ENCODE results near the gene GPRC5C. TPM values are rescaled to one million over a fixed set of nuclear protein-coding genes. Genes with fewer than 3 reads are reported as not detected.

The GPRC5C gene
- total and polyA plus RNA-seq, 2 experiments from 2014 or later, result 106 to 114 TPM

- no peaks in the 10 kb centered on the region for H3K27me3 ChIP-seq
- no peak for DNase-seq (ENCODE audit: low read depth in 1 of 2, low spot score in 1 of 2)
- no peaks in the 10 kb centered on the region for H3K36me3 ChIP-seq
- no peak overlapping the region for H3K4me3 ChIP-seq
- no peak for TF ChIP-seq CTCF (IDR thresholded peaks at IDR 0.05; ENCODE audit: low read depth, low read length)
- peaks cover 3% of the 10 kb centered on the region for H3K4me1 ChIP-seq (ENCODE audit: low read depth)
- no peak overlapping the region for H3K27ac ChIP-seq
- H3K9me3 ChIP-seq (ENCODE audit: low read depth), result no peaks in the 10 kb centered on the region
Observed at GRCh38 chr17:74408815-74409214, 23.1 kb upstream of the GPRC5C start.

GRCh38 chr17:74410001-74410443 lies 21.9 kb upstream of the GPRC5C start:
- no peak for TF ChIP-seq CTCF (IDR thresholded peaks at IDR 0.05; ENCODE audit: low read depth, low read length)
- Histone ChIP-seq H3K9me3 (ENCODE audit: low read depth) (no peaks in the 10 kb centered on the region), H3K4me1 (ENCODE audit: low read depth) (no peaks in the 10 kb centered on the region), H3K27me3 (no peaks in the 10 kb centered on the region), H3K27ac (no peak overlapping the region), H3K36me3 (no peaks in the 10 kb centered on the region), H3K4me3 (no peak overlapping the region)
- DNase-seq (ENCODE audit: low read depth in 1 of 2, low spot score in 1 of 2), result no peak

GRCh38 chr17:74412581-74412980 lies 19.3 kb upstream of the GPRC5C start:
- DNase-seq (ENCODE audit: low read depth in 1 of 2, low spot score in 1 of 2), result no peak
- H3K36me3 ChIP-seq, result no peaks in the 10 kb centered on the region
- H3K4me1 ChIP-seq (ENCODE audit: low read depth), result no peaks in the 10 kb centered on the region
- no peaks in the 10 kb centered on the region for H3K27me3 ChIP-seq
- H3K9me3 ChIP-seq (ENCODE audit: low read depth), result no peaks in the 10 kb centered on the region
- H3K4me3 ChIP-seq, result no peak overlapping the region
- H3K27ac ChIP-seq, result no peak overlapping the region
- TF ChIP-seq CTCF (IDR thresholded peaks at IDR 0.05; ENCODE audit: low read depth, low read length), result no peak

GRCh38 chr17:74413491-74413890 lies 18.4 kb upstream of the GPRC5C start:
- Histone ChIP-seq H3K4me3 (no peak overlapping the region), H3K9me3 (ENCODE audit: low read depth) (no peaks in the 10 kb centered on the region), H3K27ac (no peak overlapping the region), H3K36me3 (no peaks in the 10 kb centered on the region), H3K4me1 (ENCODE audit: low read depth) (no peaks in the 10 kb centered on the region), H3K27me3 (no peaks in the 10 kb centered on the region)
- TF ChIP-seq CTCF (IDR thresholded peaks at IDR 0.05; ENCODE audit: low read depth, low read length), result no peak
- no peak for DNase-seq (ENCODE audit: low read depth in 1 of 2, low spot score in 1 of 2)

- H3K27ac ChIP-seq, result no peak overlapping the region
- H3K27me3 ChIP-seq, result no peaks in the 10 kb centered on the region
- no peaks in the 10 kb centered on the region for H3K4me1 ChIP-seq (ENCODE audit: low read depth)
- no peak overlapping the region for H3K4me3 ChIP-seq
- no peaks in the 10 kb centered on the region for H3K9me3 ChIP-seq (ENCODE audit: low read depth)
- no peak for TF ChIP-seq CTCF (IDR thresholded peaks at IDR 0.05; ENCODE audit: low read depth, low read length)
- no peak for DNase-seq (ENCODE audit: low read depth in 1 of 2, low spot score in 1 of 2)
- H3K36me3 ChIP-seq, result no peaks in the 10 kb centered on the region
Observed at GRCh38 chr17:74414510-74414909, 17.4 kb upstream of the GPRC5C start.

All from cardiac muscle cell (in vitro differentiated cells and primary cell).